Activated T-cell treated with anti-CD3 and anti-CD28 coated beads for 48 hours (primary cell): ENCODE data around the gene LCP2.
"Not testable (repeated sequence)": the region's sequence is repeated elsewhere in the genome, so short reads cannot be mapped to it uniquely, and the experiment has no call there.

Experiments
- DNase-seq: peaks from one replicate; pipeline ENCODE4 v3.0.0-alpha.2; 2020; ENCODE audit warnings: low read depth

Gene LCP2

GRCh38 chr5:170248172-170248930 lies 49.2 kb downstream of the LCP2 start:
- no peak for DNase-seq

- DNase-seq: no peak
These were observed 50.2 kb downstream of the LCP2 start for GRCh38 chr5:170247363-170247762.

GRCh38 chr5:170246126-170246870 lies 51.3 kb downstream of the LCP2 start:
- DNase-seq: no peak

- not testable (repeated sequence) for DNase-seq
These were observed 52.1 kb downstream of the LCP2 start for GRCh38 chr5:170245436-170245835.

GRCh38 chr5:170238456-170239196 lies 59.0 kb downstream of the LCP2 start:
- DNase-seq: no peak

GRCh38 chr5:170235876-170236864 lies 61.4 kb downstream of the LCP2 start:
- DNase-seq: no peak

GRCh38 chr5:170233358-170233892 lies 64.2 kb downstream of the LCP2 start:
- no peak for DNase-seq

GRCh38 chr5:170232786-170233185 lies 64.8 kb downstream of the LCP2 start, which contains the start of gene C5orf58:
Gene C5orf58, plus strand, starts transcription at chr5:170232985. Its CDS starts 1,992 bp downstream, at chr5:170234977.
- no peak for DNase-seq

GRCh38 chr5:170228762-170229435 lies 68.7 kb downstream of the LCP2 start:
- DNase-seq: no peak

GRCh38 chr5:170226661-170227060 lies 70.9 kb downstream of the LCP2 start:
- no peak for DNase-seq

- DNase-seq: no peak
These were observed 71.4 kb downstream of the LCP2 start for GRCh38 chr5:170226129-170226615.

- DNase-seq: peak; percentile 56
These were observed 72.0 kb downstream of the LCP2 start for GRCh38 chr5:170225326-170226128.

- DNase-seq: no peak
These were observed 73.7 kb downstream of the LCP2 start for GRCh38 chr5:170223906-170224305.

- no peak for DNase-seq
These were observed 74.2 kb downstream of the LCP2 start for GRCh38 chr5:170223360-170223759.

- no peak for DNase-seq
These were observed 76.2 kb downstream of the LCP2 start for GRCh38 chr5:170221327-170221741.

GRCh38 chr5:170220191-170220590 lies 77.4 kb downstream of the LCP2 start:
- no peak for DNase-seq

- DNase-seq: no peak
These were observed 78.0 kb downstream of the LCP2 start for GRCh38 chr5:170219615-170220014.

GRCh38 chr5:170218726-170219125 lies 78.9 kb downstream of the LCP2 start:
- DNase-seq: no peak

- no peak for DNase-seq
These were observed 79.7 kb downstream of the LCP2 start for GRCh38 chr5:170217831-170218230.
